Esophagus muscularis mucosa (tissue), 2 donors: ENCODE measurements around the gene ERC2.

Experiments
- POLR2A ChIP-seq: fragments of 450-650 bp; IDR thresholded peaks from one replicate; pipeline ENCODE4 v1.6.1; 2017; ENCODE audit warnings: antibody characterized with exemption, moderate library complexity, mild to moderate bottlenecking, low read depth
- POLR2AphosphoS5 ChIP-seq, 2 donors: sonication (generic); formaldehyde crosslinking; IDR thresholded peaks; one replicate each; pipeline ENCODE4 v1.6.1; 2017; ENCODE audit warnings: antibody characterized with exemption in 2 of 2

DNA sequence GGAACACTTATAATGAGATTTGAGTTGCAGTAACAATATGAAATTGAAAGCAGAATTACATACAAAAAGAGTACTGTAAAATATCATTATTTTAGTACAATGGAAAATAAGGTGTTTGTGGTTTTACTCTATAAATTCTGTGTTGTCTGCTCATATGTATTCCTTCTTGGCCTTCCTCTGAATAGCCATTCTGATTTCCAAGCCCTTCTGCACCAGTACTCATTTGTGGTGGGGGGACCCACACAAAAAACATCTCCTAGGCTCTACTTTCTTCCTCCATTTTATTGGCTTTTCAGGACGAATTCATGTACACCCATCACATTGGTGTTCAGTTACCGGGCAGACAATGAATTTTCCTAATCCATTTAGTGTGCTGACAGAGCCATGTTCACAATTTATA is 338.2 kb downstream of the ERC2 start:
- TF ChIP-seq POLR2A (no peak), POLR2AphosphoS5 (IDR thresholded peaks at IDR 0.05) (no peak)
